Liver (tissue), 3 donors: ENCODE data around the gene FIBCD1.

Experiments used
- CTCF ChIP-seq: fragments of 150-350 bp; IDR thresholded peaks from 2 replicates; pipeline ENCODE4 v1.5.1; 2017; ENCODE audit warnings: improper control_type of control experiment, low read depth, low read length; ENCODE audit not compliant: missing input control
- EGR1 ChIP-seq, 2 donors: IDR thresholded peaks; 2 replicates each; pipeline ENCODE4 v1.6.1; 2016 to 2018; ENCODE audit warnings: antibody characterized with exemption in 2 of 2, low read depth in 2 of 2
- FOXA1 ChIP-seq: IDR thresholded peaks from 2 replicates; pipeline ENCODE4 v1.6.1; 2016; ENCODE audit warnings: antibody characterized with exemption
- GABPA ChIP-seq, 2 donors: IDR thresholded peaks in 1 of 2; conservative IDR thresholded peaks in 1 of 2; 2 replicates each; pipeline ENCODE4 v1.6.1; 2016; ENCODE audit warnings: antibody characterized with exemption in 2 of 2, mild to moderate bottlenecking in 1 of 2, moderate library complexity in 1 of 2
- JUND ChIP-seq, 2 donors: IDR thresholded peaks; 2 replicates each; pipeline ENCODE4 v1.6.1; 2016; ENCODE audit warnings: antibody characterized with exemption in 2 of 2
- MAX ChIP-seq: IDR thresholded peaks from 2 replicates; pipeline ENCODE4 v1.6.1; 2016; ENCODE audit warnings: antibody characterized with exemption
- RAD21 ChIP-seq, 2 donors: IDR thresholded peaks; 2 replicates each; pipeline ENCODE4 v1.6.1; 2016; ENCODE audit warnings: antibody characterized with exemption in 2 of 2, mild to moderate bottlenecking in 2 of 2
- REST ChIP-seq: IDR thresholded peaks from 2 replicates; pipeline ENCODE4 v1.6.1; 2016; ENCODE audit warnings: antibody characterized with exemption, mild to moderate bottlenecking
- TAF1 ChIP-seq: conservative IDR thresholded peaks from 2 replicates; pipeline ENCODE4 v1.6.1; 2016; ENCODE audit warnings: antibody characterized with exemption, mild to moderate bottlenecking
- YY1 ChIP-seq: IDR thresholded peaks from 2 replicates; pipeline ENCODE4 v1.6.1; 2016; ENCODE audit warnings: antibody characterized with exemption, mild to moderate bottlenecking
- ZBTB33 ChIP-seq: IDR thresholded peaks from 2 replicates; pipeline ENCODE4 v1.6.1; 2016; ENCODE audit warnings: antibody characterized with exemption
- donor health status: healthy.
- donor health status: healthy.

GRCh38 chr9:130940693-130941576 is 1.9 kb upstream of the FIBCD1 start:
- TF ChIP-seq TAF1 = no peak
- TF ChIP-seq CTCF = peak; percentile 81
- no peak for TF ChIP-seq FOXA1
- TF ChIP-seq EGR1 (IDR thresholded peaks at IDR 0.05; ENCODE audit: low read depth in 2 of 2) = no peak
- no peak for TF ChIP-seq REST
- TF ChIP-seq RAD21 (IDR thresholded peaks at IDR 0.05) = peak; percentile 86 to 89
- no peak for TF ChIP-seq JUND (IDR thresholded peaks at IDR 0.05)
- TF ChIP-seq ZBTB33 = no peak
- TF ChIP-seq MAX = no peak
- no peak for TF ChIP-seq YY1
- TF ChIP-seq GABPA (IDR thresholded peaks at IDR 0.05 in 1 of 2, conservative IDR thresholded peaks at IDR 0.05 in 1 of 2) = no peak
